MV-4-11 (cell line): ENCODE measurements around the gene RRP36.
"Not testable (repeated sequence)": the region's sequence is repeated elsewhere in the genome, so short reads cannot be mapped to it uniquely, and the experiment has no call there.

Experiments used
- DNase-seq: peaks from one replicate; lab custom pipeline; 2025; lab: John Stamatoyannopoulos, UW

The RRP36 gene

DNA sequence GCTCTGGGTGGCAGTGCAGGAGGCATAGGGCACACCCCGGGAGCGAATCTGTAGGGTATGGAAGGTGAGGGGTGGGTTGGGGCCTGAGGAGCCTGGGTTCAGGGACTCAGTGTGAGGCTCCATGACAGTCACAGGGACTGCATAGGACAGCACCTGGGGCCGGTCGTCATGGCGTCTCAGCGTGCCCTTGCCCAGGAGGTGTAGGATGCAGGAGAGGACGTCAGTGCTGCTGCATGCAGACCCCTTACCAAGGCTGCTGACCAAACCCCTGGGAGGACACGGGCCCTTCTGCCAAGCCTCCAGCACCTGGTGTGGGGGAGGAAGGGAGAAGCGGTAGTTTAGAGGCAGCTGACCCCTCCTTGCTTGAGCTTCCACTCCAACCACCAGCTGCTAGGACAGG, 16.3 kb downstream of the RRP36 start:
- no peak for DNase-seq

DNA sequence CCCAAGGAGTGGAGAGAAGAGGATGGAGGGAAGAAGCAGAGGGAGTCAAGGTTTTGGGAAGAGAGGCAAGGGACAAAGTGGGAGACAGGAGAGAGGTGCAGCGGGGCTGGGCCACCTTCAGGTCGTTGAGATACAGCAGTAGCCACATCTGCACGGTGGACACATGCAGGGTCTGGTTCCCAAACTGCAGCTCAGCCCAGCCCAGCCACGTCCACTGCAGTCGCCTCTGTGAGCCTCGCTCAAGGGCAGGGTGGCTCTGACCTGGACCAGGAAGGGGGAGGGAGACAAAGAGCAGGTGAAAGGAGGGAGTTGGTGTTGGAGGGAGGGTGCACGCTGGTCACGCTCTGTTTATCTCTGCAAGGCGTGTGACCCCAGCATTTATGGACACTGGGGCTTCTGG, 17.3 kb downstream of the RRP36 start:
- no peak for DNase-seq

DNA sequence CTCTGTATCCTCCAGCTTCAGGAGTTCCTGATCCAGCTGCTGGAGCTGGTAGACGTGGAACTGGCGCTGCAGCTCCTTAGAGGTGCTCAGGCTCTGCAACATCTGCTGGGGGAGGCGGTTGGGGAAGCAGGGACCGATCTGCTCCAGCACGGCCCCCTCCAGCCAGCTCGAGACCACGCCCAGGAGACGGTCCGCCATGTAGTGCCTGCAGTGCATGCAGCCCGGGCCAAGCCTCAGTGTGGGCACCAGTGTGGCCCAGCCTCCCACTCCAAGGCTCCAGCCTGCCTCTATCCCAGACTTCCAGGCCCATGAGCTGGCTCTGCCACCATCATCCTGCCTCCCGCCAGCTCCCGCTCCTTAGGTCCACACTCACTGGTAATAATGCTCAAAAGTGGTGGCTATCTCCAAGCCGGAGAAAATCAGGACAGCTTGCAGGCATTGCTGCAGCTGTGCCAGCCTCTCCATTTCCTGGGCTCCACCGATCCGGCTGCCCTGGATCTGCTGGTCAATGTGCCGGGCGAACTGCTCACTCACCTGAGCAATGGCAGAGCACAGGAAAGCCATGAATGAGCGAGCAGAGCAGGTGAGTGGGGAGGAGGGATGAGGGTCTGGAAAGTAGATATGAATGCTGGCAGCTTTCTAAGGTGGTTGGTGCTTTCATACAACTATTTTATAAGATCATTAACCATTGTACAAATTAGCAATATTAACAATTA, 19.3 kb downstream of the RRP36 start:
- no peak for DNase-seq

DNA sequence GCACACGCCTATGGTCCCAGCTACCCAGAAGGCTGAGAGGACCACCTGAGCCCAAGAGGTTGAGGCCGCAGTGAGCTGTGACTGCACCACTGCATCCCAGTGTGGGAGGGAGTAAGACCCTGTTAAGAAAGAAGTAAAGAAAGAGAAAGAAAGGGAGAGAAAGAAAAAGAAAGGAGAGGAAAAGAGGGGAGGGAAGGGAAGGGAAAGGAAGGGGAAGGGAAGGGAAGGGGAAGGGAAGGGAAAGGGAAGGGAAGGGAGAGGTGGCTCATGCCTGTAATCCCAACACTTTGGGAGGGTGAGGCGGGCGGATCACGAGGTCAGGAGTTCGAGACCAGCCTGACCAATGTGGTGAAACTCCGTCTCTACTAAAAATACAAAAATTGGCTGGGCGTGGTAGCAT, 20.1 kb downstream of the RRP36 start:
- not testable (repeated sequence) for DNase-seq

DNA sequence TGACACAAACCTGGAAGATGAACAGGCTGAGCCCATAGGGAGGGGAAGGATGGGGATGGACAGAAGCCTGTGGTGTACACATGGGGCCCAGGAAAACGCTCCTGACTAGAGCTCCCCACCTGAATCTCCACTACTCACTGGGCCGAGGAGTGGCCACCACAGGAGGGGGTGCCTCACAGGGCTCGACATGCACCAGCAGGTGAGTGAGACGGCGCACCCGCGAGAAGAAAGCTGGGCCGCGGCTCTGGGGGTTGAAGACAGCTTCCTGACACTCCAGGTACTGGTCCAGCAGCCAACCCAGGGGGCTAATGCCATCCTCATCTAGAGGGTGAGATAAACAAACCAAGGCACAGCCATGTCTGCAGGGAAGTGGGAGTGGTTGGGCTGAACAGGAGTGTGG, 21.9 kb downstream of the RRP36 start:
- no peak for DNase-seq

DNA sequence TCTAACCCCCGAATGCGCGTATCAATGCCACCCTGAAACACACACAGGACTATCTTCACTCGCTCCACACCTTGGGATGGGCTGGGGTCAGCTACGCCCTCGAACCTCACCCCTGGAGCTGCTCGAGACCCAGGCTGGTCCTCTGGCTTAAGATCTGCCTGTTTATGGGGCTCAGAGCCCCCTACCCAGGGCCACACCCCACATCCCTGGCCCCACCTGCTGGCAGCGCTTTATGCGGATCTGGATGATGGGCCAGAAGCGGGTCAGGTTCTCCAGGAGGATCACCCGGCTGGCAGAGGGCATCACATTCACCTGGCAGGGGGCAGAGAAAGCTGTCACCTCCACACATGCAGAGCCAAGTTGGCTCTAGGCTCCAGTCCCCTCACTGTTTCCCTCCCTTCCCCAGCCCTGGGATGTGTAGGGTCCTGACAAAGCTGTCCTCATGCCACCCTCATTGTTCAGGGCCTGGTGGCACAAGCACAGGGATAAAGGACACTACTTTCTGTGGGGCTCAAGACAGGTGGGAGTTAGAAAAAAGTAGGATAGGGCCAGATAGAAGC, 24.0 kb downstream of the RRP36 start:
- DNase-seq = no peak

DNA sequence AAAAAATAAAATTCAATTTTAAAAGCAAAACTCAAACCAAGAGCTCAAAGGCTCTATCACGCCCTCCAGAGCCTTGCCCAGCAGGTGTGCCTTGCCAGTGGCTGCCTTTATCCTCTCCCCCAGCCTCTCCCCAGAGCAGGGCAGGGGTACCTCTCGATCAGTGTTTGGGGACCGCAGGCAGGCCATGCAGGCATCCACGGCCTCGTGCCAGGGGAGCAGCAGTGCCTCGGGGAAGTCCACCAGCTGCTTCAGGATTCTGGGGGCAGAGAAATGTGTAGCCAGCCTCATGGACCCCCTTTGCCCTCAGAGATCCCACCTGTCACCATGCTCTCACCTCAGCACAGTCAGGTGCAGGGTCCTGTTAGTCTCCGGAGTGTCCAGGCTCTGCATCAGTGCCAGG, 26.6 kb downstream of the RRP36 start:
- no peak for DNase-seq

DNA sequence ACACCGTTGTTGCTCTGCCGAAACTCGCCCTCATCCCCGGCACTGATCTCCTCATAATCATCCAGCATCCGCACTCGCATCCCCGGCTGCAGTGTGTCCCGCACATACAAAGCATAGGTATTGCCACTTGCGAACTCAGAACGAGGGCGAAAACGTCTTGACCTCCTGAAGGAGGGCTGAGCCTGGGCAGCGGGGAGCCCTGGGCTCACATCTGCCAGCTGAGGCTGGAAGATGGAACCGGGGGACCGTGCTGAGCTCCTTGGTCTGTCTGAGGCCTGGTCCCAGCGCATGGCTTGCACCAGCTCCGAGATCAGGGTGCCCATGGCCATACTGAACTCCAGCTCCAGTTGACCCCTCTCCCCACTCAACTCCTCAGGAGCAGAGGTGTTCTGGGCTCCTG, 29.6 kb downstream of the RRP36 start:
- no peak for DNase-seq

DNA sequence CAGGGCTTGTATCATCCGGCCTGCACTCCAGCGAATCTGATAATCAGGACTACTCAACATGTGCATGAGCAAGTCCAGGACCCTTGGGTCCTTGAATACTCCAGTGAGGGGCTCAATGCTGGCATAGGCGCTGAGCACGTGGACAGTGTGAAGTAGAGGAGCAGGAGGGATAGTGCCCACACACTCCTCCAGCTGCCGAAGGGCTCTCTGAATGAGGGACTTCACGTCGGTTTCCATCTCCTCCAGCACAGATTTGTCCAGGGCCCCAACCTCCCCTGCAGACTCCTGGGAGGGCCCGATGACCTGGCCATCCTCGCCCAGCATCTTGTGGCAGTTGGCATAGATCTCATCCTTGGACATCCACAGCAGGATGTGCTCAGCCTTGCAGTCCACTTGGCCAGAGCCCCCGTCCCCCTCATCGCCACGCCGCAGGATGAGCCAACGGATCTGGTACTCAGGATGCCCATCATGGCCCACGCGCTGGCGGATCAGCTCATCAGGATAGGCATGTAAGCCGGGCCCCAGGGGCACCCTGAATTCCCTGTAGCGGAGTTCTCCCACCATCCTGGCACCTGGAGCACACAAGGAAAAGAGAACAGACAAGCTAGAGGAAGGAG, 30.9 kb downstream of the RRP36 start:
- no peak for DNase-seq

DNA sequence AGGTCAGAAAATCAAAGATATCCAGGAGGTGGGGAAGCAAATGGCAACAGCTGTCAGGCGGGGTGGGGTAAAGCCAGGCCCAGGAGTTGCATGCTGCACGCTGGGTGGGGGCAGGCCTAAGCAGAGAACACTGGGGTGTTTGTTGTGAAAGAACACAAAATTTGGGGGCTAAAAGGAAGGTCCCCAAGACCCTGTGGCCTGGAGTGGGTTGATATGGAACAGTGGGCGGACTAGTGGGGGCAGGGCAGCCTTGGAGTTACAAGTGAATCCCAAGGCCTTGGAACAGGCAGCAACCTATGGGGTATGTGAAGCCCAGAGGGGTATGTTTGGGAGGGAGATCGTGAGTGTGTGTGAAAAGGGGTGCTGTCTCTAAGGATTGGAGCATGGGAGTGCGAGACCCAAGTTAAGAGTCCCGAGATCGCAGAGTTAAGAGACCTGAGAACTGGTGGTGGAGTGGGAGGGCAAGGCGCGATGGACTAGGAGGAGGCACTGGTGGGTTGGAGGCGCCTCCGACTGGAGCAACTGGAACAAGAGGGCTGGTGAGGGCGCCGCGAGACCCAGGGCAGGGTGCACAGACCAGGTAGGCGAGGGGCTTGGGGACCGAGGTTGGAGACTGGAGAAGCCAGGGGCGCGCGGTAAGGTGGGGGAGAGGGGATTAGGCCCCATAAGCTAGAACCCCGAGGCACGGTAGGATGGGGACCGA, 31.6 kb downstream of the RRP36 start:
- DNase-seq = peak; percentile 26

DNA sequence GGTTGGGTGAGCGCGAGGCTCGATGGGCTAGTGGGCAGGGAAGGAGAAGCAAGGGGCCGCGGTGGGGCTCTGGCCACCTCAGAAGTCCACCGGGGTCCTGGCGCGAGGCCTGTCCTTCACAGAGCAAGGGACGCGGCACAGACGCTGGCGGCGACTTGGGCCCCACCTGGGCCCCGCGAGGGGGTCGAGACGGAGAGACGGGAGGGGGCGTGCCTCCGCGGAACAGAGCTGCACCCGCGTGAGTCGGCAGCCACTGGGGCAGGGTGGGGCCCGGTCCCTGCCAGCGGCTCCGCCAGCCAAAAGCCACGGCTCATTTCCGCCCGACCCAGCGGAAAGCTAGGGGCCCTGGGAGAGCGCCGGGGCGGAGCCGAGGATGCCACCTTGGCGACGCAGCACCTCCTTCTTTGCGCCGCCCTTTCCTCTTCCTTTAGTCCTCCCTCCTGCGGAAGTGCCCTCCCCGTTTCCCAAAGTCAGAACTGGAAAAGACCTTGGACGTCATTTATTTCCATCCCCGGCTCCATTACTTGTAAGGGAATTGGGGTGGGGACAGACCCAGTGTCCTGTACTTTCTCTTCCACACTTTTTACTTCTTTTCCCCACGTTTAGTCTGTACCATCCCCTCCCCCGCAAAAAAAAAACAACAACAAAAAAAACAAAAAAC, 32.3 kb downstream of the RRP36 start, which contains the start of gene CUL7:
CUL7 (minus strand) TSS at position 307 of the 661 bp plus-strand sequence. CDS start 1,063 bp downstream, outside the sequence.
- peak; percentile 90 for DNase-seq

DNA sequence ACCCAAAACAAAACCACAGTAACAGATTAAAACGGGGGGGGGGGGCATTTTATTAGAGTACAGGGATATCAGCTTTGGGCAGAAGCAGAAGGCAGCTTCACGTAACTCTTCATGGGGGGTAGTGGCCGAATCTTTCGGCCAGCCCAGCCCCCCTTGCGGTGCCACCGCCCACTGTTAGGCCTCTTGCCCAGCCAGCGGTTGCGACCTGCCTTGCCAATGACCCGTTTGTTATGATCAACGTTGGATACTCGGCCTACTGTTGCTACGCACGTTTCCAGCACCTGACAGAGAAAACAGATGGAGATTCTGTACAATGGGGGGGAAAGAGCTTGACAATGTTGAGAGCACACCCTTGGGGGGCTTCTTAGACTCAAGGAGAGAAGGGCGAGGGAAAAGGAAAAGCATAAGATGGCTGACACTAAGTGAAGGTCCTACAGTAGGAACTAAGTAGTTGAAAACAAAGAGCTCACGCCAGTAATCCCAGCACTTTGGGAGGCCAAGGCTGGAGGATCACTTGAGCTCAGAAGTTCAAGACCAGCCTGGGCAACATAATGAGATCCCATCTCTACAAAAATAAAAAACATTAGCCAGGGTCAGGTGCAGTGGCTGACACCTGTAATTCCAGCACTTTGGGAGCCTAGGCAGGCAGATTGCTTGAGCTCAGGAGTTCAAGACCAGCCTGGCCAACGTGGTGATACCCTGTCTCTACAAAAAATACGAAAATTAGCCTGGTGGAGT, 33.0 kb downstream of the RRP36 start:
- no peak for DNase-seq

DNA sequence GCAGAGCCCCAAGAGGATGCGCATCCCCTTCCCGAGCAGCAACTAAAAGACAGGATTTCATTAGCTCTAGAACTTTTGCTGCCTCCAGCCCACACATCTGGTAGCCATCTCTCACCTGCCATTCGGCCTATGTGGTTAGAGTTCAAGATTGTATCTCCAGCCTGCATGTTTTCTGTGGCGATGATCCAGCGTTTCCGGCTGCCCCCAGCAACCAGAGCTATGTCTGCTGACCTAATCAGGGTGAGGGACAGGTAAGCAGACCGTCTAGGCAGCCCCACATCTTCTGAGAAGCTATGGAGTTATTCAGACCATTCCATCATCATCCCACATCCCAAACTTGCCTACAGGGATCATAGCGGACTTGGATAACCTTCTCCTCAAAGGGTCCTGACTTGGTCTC, 34.5 kb downstream of the RRP36 start:
- DNase-seq = no peak

DNA sequence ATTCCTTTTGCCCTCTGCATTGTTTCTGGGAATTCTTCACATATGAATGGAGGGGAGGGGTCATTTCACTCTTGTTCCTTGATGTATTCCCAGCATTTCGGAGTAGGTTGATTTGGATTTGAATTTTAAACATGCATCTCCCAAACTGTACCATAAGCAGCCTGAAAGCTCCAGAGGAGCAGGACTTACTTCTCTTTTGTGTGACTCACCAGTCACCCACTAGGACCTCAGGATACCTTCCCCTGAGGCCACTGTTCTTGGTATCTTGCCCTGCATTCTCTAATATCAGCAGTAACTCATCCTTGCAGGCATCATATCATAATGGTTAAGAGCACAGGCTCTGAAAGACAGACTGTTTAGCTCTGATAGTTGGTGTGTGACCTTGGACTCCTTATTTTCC, 37.1 kb downstream of the RRP36 start:
- DNase-seq = peak; percentile 20

DNA sequence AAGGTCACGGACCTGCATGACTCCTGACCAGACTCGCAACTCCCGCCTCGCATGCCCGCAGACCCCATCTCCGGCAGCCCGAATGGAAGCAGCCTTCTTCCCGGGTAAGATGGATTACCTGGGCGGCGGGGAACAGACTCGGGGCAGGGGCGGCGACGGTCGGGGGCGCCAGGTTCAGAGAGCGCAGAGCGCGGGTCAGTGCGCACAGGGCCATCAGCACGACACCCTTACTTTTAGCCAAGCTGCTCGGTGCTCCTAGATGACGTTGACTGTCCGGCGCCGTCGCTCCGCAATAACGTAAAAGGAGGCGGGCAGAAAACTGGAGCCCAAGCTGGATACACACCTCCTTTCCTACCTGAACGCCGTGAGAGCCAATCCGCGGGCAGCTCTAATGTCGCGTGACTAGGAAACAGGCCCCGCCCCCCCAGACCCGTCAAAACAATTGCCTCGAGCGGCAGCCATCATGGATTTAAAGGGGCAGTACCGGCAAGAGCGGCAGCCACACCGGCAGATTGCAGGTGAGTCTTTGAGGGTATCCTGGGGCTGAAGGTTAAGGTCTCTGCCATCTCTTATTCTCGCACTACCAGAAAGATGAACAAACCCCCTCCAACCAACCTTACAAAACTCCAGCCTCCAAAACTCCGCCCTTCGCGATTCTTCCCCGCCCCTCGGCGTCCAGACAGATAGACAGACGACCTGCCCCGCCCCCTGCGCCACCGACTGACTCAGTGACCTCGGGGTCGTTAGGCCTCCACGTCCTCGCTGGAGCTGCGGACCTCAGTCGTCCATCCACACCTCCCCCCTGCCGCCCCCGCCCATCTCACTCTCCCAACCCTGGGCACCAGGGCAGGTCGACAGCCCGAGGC, 38.0 kb downstream of the RRP36 start, which contains the start of the genes KLC4 and MRPL2:
KLC4 (plus strand) TSS at position 464 of the 866 bp plus-strand sequence. CDS start 1,705 bp downstream, outside the sequence.
MRPL2 (minus strand) TSS at position 267 of the 866 bp plus-strand sequence; CDS start at position 214, 53 bp downstream.
- peak; percentile 98 for DNase-seq

DNA sequence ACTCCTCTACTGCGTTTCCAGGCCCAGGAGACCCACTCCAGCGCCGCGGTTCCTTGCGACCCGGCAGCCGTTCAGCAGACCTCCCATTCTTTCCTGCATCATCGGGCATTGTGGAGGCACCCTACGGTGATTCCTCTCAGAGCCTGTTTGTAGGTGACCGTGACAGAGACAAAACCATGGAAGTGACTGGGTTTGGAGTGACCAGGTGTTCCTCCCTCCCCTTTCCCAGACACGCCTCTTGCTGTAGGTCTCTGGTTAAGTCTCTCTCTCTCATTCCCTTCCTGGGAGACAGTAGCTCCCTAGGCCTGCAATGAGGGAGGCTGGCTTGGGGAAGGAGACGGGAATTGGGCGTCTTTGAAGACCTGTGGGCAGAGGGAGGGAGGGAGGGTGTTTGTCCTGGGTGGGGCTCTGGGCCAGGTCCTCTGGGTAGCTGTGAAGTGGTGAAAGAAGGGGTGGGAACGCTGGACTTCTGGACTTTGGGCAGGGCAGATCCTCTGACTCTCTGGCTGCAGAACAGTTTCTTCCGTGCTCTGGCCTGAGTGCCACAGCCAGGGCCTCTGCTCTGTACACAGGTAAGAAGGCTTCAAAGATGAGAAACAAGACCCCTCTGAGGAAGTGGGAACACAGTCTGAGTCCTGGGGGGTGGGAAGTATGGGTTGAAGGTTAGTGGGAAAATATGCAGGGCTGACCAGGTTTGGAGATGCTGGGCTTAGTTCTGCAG, 38.8 kb downstream of the RRP36 start:
- DNase-seq = no peak

DNA sequence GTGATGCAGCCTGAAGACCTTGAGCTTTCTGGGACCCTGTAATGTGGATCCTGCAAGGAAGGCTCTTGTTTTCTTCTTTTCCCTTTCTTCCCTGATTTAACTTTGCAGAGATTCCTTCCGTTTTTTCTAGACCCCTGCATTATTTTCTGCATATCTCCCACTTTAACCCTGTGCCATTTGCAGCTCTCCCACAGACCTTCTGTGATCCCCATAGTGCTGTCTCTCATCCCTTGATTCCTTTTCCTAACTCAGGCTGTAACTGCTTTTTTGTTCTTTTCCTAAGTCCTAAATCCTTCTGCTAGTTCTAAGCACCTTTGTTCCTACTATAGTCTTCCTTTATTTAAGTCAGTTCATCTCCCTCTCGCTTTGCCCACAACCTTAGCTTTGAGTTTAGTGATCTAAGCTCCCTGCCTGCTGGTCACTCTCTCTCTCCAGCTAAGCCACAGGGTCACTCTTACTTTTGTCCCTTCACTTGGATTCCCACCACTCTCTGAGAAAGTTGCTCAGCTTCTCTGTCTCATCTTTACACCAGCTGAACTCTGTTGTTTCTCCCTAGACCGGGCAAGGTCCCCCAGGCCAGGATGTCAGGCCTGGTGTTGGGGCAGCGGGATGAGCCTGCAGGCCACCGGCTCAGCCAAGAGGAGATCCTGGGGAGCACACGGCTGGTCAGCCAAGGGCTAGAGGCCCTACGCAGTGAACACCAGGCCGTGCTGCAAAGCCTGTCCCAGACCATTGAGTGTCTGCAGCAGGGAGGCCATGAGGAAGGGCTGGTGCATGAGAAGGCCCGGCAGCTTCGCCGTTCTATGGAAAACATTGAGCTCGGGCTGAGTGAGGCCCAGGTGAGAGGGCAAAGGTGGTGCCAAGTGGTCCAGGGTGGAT, 39.6 kb downstream of the RRP36 start:
- DNase-seq = no peak

DNA sequence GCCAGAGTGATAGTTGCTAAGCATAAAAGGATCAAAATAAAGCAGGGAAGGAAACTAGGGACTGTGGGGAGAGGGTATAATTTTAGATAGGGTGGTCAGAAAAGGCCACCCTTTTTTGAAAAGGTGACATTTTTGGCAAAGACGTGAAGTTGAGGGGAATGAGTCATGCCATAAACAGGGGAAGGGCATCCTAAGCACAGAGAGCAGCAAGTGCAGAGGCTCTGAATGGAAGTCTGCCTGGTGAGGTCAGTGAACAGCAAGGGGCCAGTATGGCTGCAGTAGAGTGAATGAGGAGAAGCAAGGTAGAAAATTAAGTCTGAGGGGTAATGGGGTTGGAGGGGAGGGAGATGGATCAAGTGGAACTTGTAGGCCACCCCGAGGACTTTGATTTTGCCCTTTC, 40.4 kb downstream of the RRP36 start:
- DNase-seq = no peak

DNA sequence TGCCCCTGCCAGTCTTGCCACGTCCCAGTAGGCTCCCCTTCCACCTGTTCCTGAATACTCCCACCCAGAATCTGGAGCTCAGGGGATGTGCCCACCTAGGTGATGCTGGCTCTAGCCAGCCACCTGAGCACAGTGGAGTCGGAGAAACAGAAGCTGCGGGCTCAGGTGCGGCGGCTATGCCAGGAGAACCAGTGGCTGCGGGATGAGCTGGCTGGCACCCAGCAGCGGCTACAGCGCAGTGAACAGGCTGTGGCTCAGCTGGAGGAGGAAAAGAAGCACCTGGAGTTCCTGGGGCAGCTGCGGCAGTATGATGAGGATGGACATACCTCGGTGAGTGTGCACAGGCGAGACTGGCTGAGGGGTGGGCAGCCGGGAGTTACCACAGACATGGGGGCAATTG, 41.4 kb downstream of the RRP36 start:
- no peak for DNase-seq
